ENCODE measurements around the gene ZDHHC3.

DNA sequence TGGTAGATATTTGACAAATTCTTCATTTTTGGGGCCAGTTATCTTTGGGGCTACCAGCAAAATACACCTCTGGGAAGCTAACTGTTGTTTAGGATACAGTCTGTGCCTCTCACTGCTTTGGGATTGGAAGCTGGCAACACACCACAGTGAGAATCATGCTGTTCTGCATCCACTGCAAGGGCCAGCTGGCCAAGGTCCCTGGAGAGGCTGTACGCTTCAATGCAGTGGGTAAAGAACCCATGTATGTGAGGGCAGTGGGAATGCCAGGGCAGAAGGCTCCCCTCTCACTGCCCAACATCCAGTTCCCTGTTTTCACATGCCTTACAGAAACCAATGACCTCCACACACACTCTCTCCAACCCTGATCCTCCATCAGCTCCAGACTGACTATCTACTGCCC, 20.1 kb downstream of the ZDHHC3 start:
- TF ChIP-seq CTCF (IDR thresholded peaks at IDR 0.05; ENCODE audit: low read length) (no peak), EZH2 (optimal IDR thresholded peaks at IDR 0.05; ENCODE audit: low read depth, low read length) (no peak), EZH2phosphoT487 (IDR thresholded peaks at IDR 0.05; ENCODE audit: low read length) (no peak)
